Subcutaneous adipose tissue (tissue), 4 donors: ENCODE results near the gene CDHR3. TPM values are rescaled to one million over a fixed set of nuclear protein-coding genes. Genes with fewer than 3 reads are reported as not detected.

Experiments used
- total RNA-seq, 4 donors: library from RNA; depleted of rRNA; stranded (reverse); fragments of >200 nt; gene quantifications; one replicate each; pipeline ENCODE4 v1.1.0, GENCODE V29; 2016
- TF ChIP-seq, protein P1 (sequence below): fragments of 450-650 bp; IDR thresholded peaks from one replicate; pipeline ENCODE4 v1.5.1; 2016; ENCODE audit warnings: low read depth, mild to moderate bottlenecking, control low read depth, antibody characterized with exemption, moderate library complexity

CDHR3 gene
- total RNA-seq, 4 donors from 2014 or later: 6.2 to 33.8 (median 12.0) TPM

GRCh38 chr7:106047184-106047583 is 84.1 kb downstream of the CDHR3 start:
- TF ChIP-seq, protein P1, sequence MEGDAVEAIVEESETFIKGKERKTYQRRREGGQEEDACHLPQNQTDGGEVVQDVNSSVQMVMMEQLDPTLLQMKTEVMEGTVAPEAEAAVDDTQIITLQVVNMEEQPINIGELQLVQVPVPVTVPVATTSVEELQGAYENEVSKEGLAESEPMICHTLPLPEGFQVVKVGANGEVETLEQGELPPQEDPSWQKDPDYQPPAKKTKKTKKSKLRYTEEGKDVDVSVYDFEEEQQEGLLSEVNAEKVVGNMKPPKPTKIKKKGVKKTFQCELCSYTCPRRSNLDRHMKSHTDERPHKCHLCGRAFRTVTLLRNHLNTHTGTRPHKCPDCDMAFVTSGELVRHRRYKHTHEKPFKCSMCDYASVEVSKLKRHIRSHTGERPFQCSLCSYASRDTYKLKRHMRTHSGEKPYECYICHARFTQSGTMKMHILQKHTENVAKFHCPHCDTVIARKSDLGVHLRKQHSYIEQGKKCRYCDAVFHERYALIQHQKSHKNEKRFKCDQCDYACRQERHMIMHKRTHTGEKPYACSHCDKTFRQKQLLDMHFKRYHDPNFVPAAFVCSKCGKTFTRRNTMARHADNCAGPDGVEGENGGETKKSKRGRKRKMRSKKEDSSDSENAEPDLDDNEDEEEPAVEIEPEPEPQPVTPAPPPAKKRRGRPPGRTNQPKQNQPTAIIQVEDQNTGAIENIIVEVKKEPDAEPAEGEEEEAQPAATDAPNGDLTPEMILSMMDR: no peak

DNA sequence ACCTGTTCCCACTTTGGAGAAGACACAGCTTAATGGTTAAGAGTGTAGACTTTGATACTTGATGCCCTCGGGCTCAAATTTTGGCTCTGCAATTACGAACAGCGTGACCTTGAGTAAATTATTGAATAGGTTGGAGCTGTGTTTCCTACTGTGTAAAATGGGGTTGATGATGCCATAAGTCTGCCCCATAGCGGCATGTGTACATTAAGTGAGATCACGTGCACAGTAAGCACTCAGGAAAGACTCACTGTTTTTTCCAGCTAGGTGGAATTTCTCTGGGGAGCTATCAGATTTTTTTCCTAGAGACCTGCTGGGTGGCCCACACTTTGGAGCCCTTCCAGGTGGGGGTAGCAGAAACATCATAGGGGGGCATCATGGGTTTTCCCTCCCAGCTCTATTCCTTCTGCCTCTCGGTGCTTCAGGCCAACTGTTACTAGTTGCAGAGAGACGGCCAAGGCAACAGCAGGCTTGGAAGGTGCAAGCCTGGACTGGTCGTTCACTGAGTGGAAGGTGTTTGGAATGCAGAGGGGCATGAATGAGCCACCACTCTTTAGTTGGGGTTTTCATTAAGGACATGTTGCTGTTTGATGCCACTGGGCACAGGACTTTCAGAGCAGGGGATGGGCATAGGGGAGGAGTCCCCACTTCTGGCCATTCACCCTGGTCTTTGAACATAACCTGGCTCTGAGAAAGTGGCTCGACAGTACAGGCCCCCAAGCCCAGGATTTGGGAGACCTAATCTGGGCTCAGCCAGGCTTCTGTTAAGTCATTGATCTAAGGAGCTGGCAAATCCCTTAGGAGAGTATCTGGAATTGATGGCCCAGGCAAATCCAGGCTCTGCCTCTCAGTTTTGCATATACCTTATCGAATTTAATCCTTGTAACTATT is 85.0 kb downstream of the CDHR3 start:
- TF ChIP-seq, protein P1: no peak

- TF ChIP-seq, protein P1: no peak
Measured at GRCh38 chr7:106048706-106049020, 85.6 kb downstream of the CDHR3 start.

DNA sequence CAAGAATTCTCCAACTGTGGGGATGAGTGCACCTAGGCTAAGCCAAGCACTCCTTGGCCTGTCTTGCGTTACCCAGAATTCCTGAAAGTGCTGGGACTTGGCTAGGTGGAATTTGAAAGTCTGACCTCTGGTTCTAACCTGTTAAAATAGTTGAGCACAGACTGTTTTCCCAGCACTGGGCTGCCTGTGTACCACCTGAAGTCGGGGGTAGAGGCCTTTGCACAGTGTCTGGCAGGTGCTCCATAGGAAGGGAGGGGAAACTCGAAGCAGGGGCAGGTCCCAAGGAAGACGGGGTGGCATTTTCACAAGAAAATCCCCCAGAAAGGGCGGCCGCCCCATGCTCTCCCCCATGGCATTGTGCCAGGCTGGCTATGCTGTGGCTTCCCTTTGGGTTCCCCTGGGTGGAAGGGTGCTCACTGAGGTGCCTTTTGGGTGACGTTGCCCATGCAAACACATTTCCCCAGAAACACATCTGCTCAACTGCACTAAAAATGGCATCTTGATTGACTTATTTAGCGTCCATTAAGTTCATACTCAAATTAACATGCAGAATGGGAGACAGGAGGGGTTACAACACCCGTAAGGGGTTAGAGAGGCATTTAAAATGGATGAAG is 86.2 kb downstream of the CDHR3 start:
- TF ChIP-seq, protein P1: no peak

GRCh38 chr7:106050002-106050745 is 87.1 kb downstream of the CDHR3 start:
- TF ChIP-seq, protein P1: no peak

DNA sequence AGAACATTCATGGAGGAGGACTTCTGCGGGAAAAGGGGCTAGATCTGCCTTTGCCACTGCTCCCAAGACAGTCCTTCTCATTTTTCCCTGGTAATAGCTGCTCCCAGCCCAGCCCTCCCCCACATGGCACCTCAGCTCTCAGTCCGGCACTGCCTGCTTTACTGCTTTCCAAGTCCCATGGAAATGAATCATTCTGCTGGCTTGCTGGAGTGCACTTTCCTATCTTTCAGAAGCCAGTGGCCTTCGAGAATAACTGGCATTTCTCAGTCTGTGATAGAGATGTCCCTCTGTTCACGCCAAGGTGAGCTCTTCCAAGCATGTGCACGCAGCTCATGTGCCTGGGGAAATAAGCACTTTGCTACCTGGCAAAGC is 87.7 kb downstream of the CDHR3 start:
- TF ChIP-seq, protein P1: no peak

GRCh38 chr7:106052681-106053080 is 89.6 kb downstream of the CDHR3 start:
- TF ChIP-seq, protein P1: no peak
